H1 (cell line): ENCODE results near the gene ZNF48. TPM values are rescaled to one million over a fixed set of nuclear protein-coding genes. Genes with fewer than 3 reads are reported as not detected.

Experiments
- CTCF ChIA-PET: fragments of 300-600 bp; sonication (Branson Sonifier 250); formaldehyde crosslinking; loops from one replicate; lab custom pipeline; 2021; ENCODE audit not compliant: partially characterized antibody; lab: Charles Lee
- POLR2A ChIA-PET: fragments of 300-600 bp; sonication (Branson Sonifier 250); formaldehyde crosslinking; loops from one replicate; lab custom pipeline; 2021; ENCODE audit warnings: inconsistent platforms; ENCODE audit not compliant: partially characterized antibody; lab: Charles Lee
- DNase-seq, 2 experiments: peaks; one replicate each; pipeline versions ENCODE4 v3.0.0 to v3.0.0-alpha.2; 2010 to 2022; ENCODE audit warnings: low spot score in 2 of 2, low read depth in 1 of 2, mixed read lengths in 1 of 2
- FAIRE-seq: peaks from 2 replicates; lab custom pipeline; 2011; peaks lifted over from hg19 to GRCh38; lab: Jason Lieb, UNC
- H2AFZ ChIP-seq: 2 replicates; pipeline ENCODE4 v1.8.1; 2012; ENCODE audit warnings: low read length, inconsistent platforms
- H2AK5ac ChIP-seq: 2 replicates; pipeline ENCODE4 v1.6.1; 2013; ENCODE audit warnings: low read depth, low read length
- H2BK120ac ChIP-seq: replicated peaks from 2 replicates; pipeline ENCODE3; 2013; ENCODE audit warnings: low read depth, low read length, inconsistent platforms
- H2BK12ac ChIP-seq: 2 replicates; pipeline ENCODE4 v1.6.1; 2013; ENCODE audit warnings: low read depth, low read length
- H2BK15ac ChIP-seq: 2 replicates; pipeline ENCODE4 v1.6.1; 2013; ENCODE audit warnings: low read length
- H2BK20ac ChIP-seq: 2 replicates; pipeline ENCODE4 v1.6.1; 2013; ENCODE audit warnings: low read length
- H2BK5ac ChIP-seq: 2 replicates; pipeline ENCODE4 v1.6.1; 2013; ENCODE audit warnings: low read depth, low read length
- H3K14ac ChIP-seq: 2 replicates; pipeline ENCODE4 v1.6.1; 2013; ENCODE audit warnings: inconsistent platforms; ENCODE audit not compliant: insufficient read length
- H3K18ac ChIP-seq: 2 replicates; pipeline ENCODE4 v1.6.1; 2013; ENCODE audit warnings: low read length; ENCODE audit errors: extremely low read depth
- H3K23ac ChIP-seq: 2 replicates; pipeline ENCODE4 v1.6.1; 2013; ENCODE audit warnings: inconsistent platforms; ENCODE audit not compliant: insufficient read length
- H3K23me2 ChIP-seq: 2 replicates; pipeline ENCODE4 v1.6.1; 2013; ENCODE audit warnings: low read depth, low read length
- H3K27ac ChIP-seq: 2 replicates; pipeline ENCODE4 v1.6.1; 2011; ENCODE audit warnings: low read depth, low read length, inconsistent platforms
- H3K27me3 ChIP-seq, 4 experiments: replicated peaks in 1 of 4; 1 replicate in 1 of 4; 2 replicates in 3 of 4; pipeline versions ENCODE4 v1.6.1 to v1.8.1; 2011 to 2013; ENCODE audit warnings: low read length in 3 of 4, mild to moderate bottlenecking in 3 of 4, inconsistent platforms in 2 of 4, mixed read lengths in 2 of 4, moderate library complexity in 1 of 4; ENCODE audit not compliant: control insufficient read depth in 3 of 4, insufficient read depth in 3 of 4; ENCODE audit errors: extremely low read depth in 1 of 4
- H3K36me3 ChIP-seq, 4 experiments: 2 replicates each; pipeline versions ENCODE4 v1.6.1 to v1.8.1; 2011 to 2013; ENCODE audit warnings: mild to moderate bottlenecking in 4 of 4, low read length in 3 of 4, moderate library complexity in 2 of 4, control low read depth in 1 of 4, inconsistent platforms in 1 of 4; ENCODE audit not compliant: insufficient read depth in 4 of 4, control insufficient read depth in 2 of 4
- H3K4ac ChIP-seq: replicated peaks from 2 replicates; pipeline ENCODE3; 2013; ENCODE audit warnings: low read length, low read depth, mixed read lengths, inconsistent platforms; ENCODE audit not compliant: insufficient read length
- H3K4me1 ChIP-seq, 4 experiments: replicated peaks in 1 of 4; 1 replicate in 1 of 4; 2 replicates in 3 of 4; pipeline versions ENCODE4 v1.6.1 to v1.8.1; 2011 to 2013; ENCODE audit warnings: low read length in 3 of 4, inconsistent platforms in 2 of 4, mixed read lengths in 1 of 4; ENCODE audit not compliant: insufficient read depth in 4 of 4, control insufficient read depth in 3 of 4
- H3K4me2 ChIP-seq, 2 experiments: 2 replicates each; pipeline versions ENCODE4 v1.6.1 to v1.8.1; 2011 to 2013; ENCODE audit warnings: low read depth in 2 of 2, low read length in 2 of 2, control low read depth in 1 of 2, inconsistent platforms in 1 of 2, mild to moderate bottlenecking in 1 of 2; ENCODE audit not compliant: insufficient read depth in 1 of 2
- H3K4me3 ChIP-seq, 4 experiments: fragments of 200-600, 300-600 bp in 1 of 4; sonication (generic), shearing (Covaris generic), sonication (Bioruptor Twin) in 1 of 4; 2 replicates each; pipeline versions ENCODE4 v1.5.1 to v1.8.1; 2011 to 2016; ENCODE audit warnings: low read length in 4 of 4, low read depth in 3 of 4, control low read depth in 2 of 4, inconsistent platforms in 2 of 4, mild to moderate bottlenecking in 2 of 4, mixed read lengths in 1 of 4, moderate library complexity in 1 of 4; ENCODE audit not compliant: insufficient read depth in 2 of 4; ENCODE audit errors: extremely low read depth in 1 of 4
- H3K56ac ChIP-seq: replicated peaks from 2 replicates; pipeline ENCODE3; 2013; ENCODE audit warnings: low read depth, mild to moderate bottlenecking, mixed read lengths, low read length, inconsistent platforms; ENCODE audit not compliant: insufficient read length
- H3K79me1 ChIP-seq: 2 replicates; pipeline ENCODE4 v1.6.1; 2013; ENCODE audit warnings: low read depth, low read length, control low read depth
- H3K79me2 ChIP-seq, 2 experiments: 2 replicates each; pipeline versions ENCODE4 v1.6.1 to v1.8.1; 2012 to 2013; ENCODE audit warnings: low read length in 2 of 2, mild to moderate bottlenecking in 2 of 2, inconsistent platforms in 1 of 2; ENCODE audit not compliant: insufficient read depth in 2 of 2, control insufficient read depth in 1 of 2
- H3K9ac ChIP-seq, 4 experiments: replicated peaks in 1 of 4; 1 replicate in 1 of 4; 2 replicates in 3 of 4; pipeline versions ENCODE4 v1.6.1 to v1.8.1; 2011 to 2013; ENCODE audit warnings: low read depth in 3 of 4, low read length in 3 of 4, control low read depth in 2 of 4, mild to moderate bottlenecking in 2 of 4, moderate library complexity in 2 of 4, inconsistent platforms in 1 of 4; ENCODE audit errors: extremely low read depth in 1 of 4
- H3K9me3 ChIP-seq, 2 experiments: 2 replicates each; pipeline versions ENCODE4 v1.6.1 to v1.8.1; 2012 to 2013; ENCODE audit warnings: mild to moderate bottlenecking in 2 of 2, moderate library complexity in 2 of 2, control low read depth in 1 of 2, inconsistent platforms in 1 of 2, low read depth in 1 of 2, low read length in 1 of 2, mixed read lengths in 1 of 2; ENCODE audit not compliant: insufficient read depth in 2 of 2
- H4K20me1 ChIP-seq, 2 experiments: replicated peaks in 1 of 2; 2 replicates each; pipeline versions ENCODE3 to v1.8.1; 2011 to 2013; ENCODE audit warnings: inconsistent platforms in 2 of 2, low read length in 2 of 2, mild to moderate bottlenecking in 1 of 2; ENCODE audit not compliant: insufficient read depth in 2 of 2, control insufficient read depth in 1 of 2
- H4K5ac ChIP-seq: 2 replicates; pipeline ENCODE4 v1.6.1; 2013; ENCODE audit warnings: low read length, low read depth, mixed read lengths, inconsistent platforms; ENCODE audit not compliant: insufficient read length
- H4K8ac ChIP-seq: 2 replicates; pipeline ENCODE4 v1.8.0; 2013; ENCODE audit warnings: mild to moderate bottlenecking, moderate library complexity, low read length, inconsistent platforms; ENCODE audit not compliant: insufficient read depth; ENCODE audit errors: extremely low read depth
- H4K91ac ChIP-seq: replicated peaks from 2 replicates; pipeline ENCODE3; 2013; ENCODE audit warnings: low read length, mixed read lengths, inconsistent platforms; ENCODE audit not compliant: insufficient read length
- BACH1 ChIP-seq: IDR thresholded peaks from 2 replicates; pipeline ENCODE4 v1.6.1; 2012; ENCODE audit warnings: low read length, improper control_type of control experiment
- EZH2 ChIP-seq: fragments of 200-600 bp; sonication (generic); IDR thresholded peaks from 2 replicates; pipeline ENCODE4 v1.7.1; 2012; ENCODE audit warnings: low read depth, mild to moderate bottlenecking, moderate library complexity, low read length, inconsistent platforms; ENCODE audit not compliant: severe bottlenecking
- KDM1A ChIP-seq: fragments of 200-600, 300-600 bp; sonication (generic); IDR thresholded peaks from 2 replicates; pipeline ENCODE4 v1.7.1; 2016; ENCODE audit warnings: mild to moderate bottlenecking, low read length, borderline replicate concordance
- KDM4A ChIP-seq: IDR thresholded peaks from one replicate; pipeline ENCODE4 v1.7.1; 2012; ENCODE audit warnings: low read depth, mild to moderate bottlenecking, moderate library complexity, low read length, inconsistent platforms; ENCODE audit not compliant: severe bottlenecking
- POLR2AphosphoS5 ChIP-seq: IDR thresholded peaks from 2 replicates; pipeline ENCODE4 v1.6.1; 2011; ENCODE audit warnings: low read depth, low read length
- RAD21 ChIP-seq, 2 experiments: IDR thresholded peaks in 1 of 2; conservative IDR thresholded peaks in 1 of 2; 2 replicates each; pipeline ENCODE4 v1.6.1; 2011; ENCODE audit warnings: low read depth in 2 of 2, low read length in 2 of 2, improper control_type of control experiment in 1 of 2, inconsistent platforms in 1 of 2, mild to moderate bottlenecking in 1 of 2, moderate library complexity in 1 of 2
- RXRA ChIP-seq: IDR thresholded peaks from 2 replicates; pipeline ENCODE4 v1.6.1; 2011; ENCODE audit warnings: low read depth, mild to moderate bottlenecking, low read length, moderate library complexity; ENCODE audit not compliant: insufficient read depth
- TEAD4 ChIP-seq: IDR thresholded peaks from 2 replicates; pipeline ENCODE4 v1.6.1; 2012; ENCODE audit warnings: low read depth, low read length, inconsistent platforms, mixed read lengths
- WGBS, 2 experiments: shearing (Covaris generic) in 1 of 2; methylation state at CpG; one replicate each; pipeline versions ENCODE4 v1.1.6 to v1.1.7; 2013 to 2015; ENCODE audit warnings: low lambda C conversion rate in 2 of 2, mixed read lengths in 2 of 2, inconsistent platforms in 1 of 2, low coverage in 1 of 2, missing lambda C conversion rate in 1 of 2; ENCODE audit not compliant: insufficient replicate concordance in 2 of 2, insufficient coverage in 1 of 2, insufficient read length in 1 of 2; ENCODE audit errors: extremely low coverage in 1 of 2, missing lambda C conversion rate in 1 of 2; 5-methylcytosine and 5-hydroxymethylcytosine counted together
- polyA plus RNA-seq, 7 experiments: library from polyadenylated mRNA; depleted of rRNA in 3 of 7; stranded (reverse) in 5 of 7; unstranded in 2 of 7; fragments of >200 nt in 5 of 7; fragments of 200-250 nt in 2 of 7; gene quantifications; 1 replicate in 5 of 7; 2 replicates in 1 of 7; 4 replicates in 1 of 7; pipeline versions ENCODE4 v1.2.1 to v1.2.3, GENCODE V29; 2011 to 2013; ENCODE audit warnings: missing spikeins in 2 of 7, mixed read lengths in 2 of 7
- total RNA-seq: library from RNA; stranded (reverse); fragmentation: NEBNext Ultra II Directional; extraction: Animal tissue kit (Norgen Biotek cat#: 25700); gene quantifications from 2 replicates; pipeline ENCODE4 v1.2.1, GENCODE V29; 2021

ZNF48 gene
- total and polyA plus RNA-seq, 2 of the 8 experiments (the other 6 are each of a cell fraction or from before 2014, with no cell fraction given) = 30.4 to 41.2 TPM

- Histone ChIP-seq H2BK15ac (no peak overlapping the region), H4K8ac (peak overlapping the region; percentile 71), H3K4me3 (peak overlapping the region; percentile 21 to 60 (median 34); a peak in 7 of 8 replicates), H3K36me3 (peaks cover 8 to 26% (median 12%) of the 10 kb centered on the region in 4 experiments), H3K4me2 (peak overlapping the region; percentile 64 to 76), H2AFZ (no peak overlapping the region), H3K23ac (no peak overlapping the region), H2BK12ac (no peak overlapping the region), H4K20me1 (peaks cover 2 to 12% of the 10 kb centered on the region in 2 experiments), H3K56ac (no peak overlapping the region), H3K4ac (no peak overlapping the region), H3K4me1 (peaks cover 3 to 6% (median 5%) of the 10 kb centered on the region in 4 experiments; a peak in 6 of 7 replicates), H3K18ac (no peak overlapping the region), H3K27me3 (no peaks in the 10 kb centered on the region), H3K79me1 (peaks cover 6% of the 10 kb centered on the region; the same call in 1 of the 2 replicates), H2BK20ac (no peak overlapping the region), H3K9me3 (no peaks in the 10 kb centered on the region), H3K27ac (no peak overlapping the region), H2BK120ac (no peak overlapping the region), H3K79me2 (no peaks in the 10 kb centered on the region), H4K5ac (no peak overlapping the region), H3K9ac (peak overlapping the region in 1 of 4 experiments; percentile 20; a peak in 1 of 7 replicates), H2AK5ac (no peak overlapping the region), H3K23me2 (peaks cover 8% of the 10 kb centered on the region; the same call in 1 of the 2 replicates), H2BK5ac (0 out of 2 replicates have a peak overlapping the region, but pooled peaks have one; percentile 32), H4K91ac (no peak overlapping the region), H3K14ac (no peak overlapping the region)
- FAIRE-seq = no peak
- no peak for DNase-seq
- 61% methylated on average over 31 of the region's 31 CpGs; no CpG with 5 or more reads in 1 of the 2 experiments for WGBS, 2 experiments
- ChIA-PET POLR2A (interaction anchor here (0.8 to 4.0 kb wide), 20 partner anchors 11 to 353 kb away, joined by 3 to 34 read pairs (median 3); partner anchors contain the start of genes ALDOA, CD2BP2, DCTPP1 and ZNF48), CTCF (interaction anchor here (0.6 to 3.3 kb wide), 16 partner anchors 9 to 211 kb away, joined by 3 to 13 read pairs (median 3); partner anchors contain the start of genes DCTPP1, ZNF48 and ZNF771)
- TF ChIP-seq RAD21 (IDR thresholded peaks at IDR 0.05 in 1 of 2, conservative IDR thresholded peaks at IDR 0.05 in 1 of 2; ENCODE audit: low read depth in 2 of 2, low read length in 2 of 2) (no peak), EZH2 (peak; percentile 48), TEAD4 (no peak), KDM4A (no peak), RXRA (no peak), KDM1A (no peak), POLR2AphosphoS5 (no peak), BACH1 (no peak)
These were observed 23.3 kb downstream of the ZNF48 start for GRCh38 chr16:30418350-30419181.
